AG04450 (cell line): ENCODE data around the gene NME8. TPM values are rescaled to one million over a fixed set of nuclear protein-coding genes. Genes with fewer than 3 reads are reported as not detected.

Experiments used
- CTCF ChIA-PET: fragments of 300-600, 350-600 bp; formaldehyde crosslinking; extraction: SDS; loops from one replicate; lab custom pipeline; 2022; ENCODE audit warnings: antibody characterized with exemption, inconsistent platforms; lab: Charles Lee
- POLR2A ChIA-PET: fragments of 350-600 bp; formaldehyde crosslinking; extraction: SDS; loops from one replicate; lab custom pipeline; 2021; ENCODE audit warnings: antibody characterized with exemption, inconsistent platforms; lab: Yijun Ruan, JAX
- DNase-seq: peaks from one replicate; pipeline ENCODE4 v3.0.0-alpha.2; 2011; ENCODE audit warnings: low read depth, low spot score
- H3K27ac ChIP-seq: one replicate; pipeline ENCODE4 v1.5.1; 2012; ENCODE audit warnings: low read depth, low read length, control low read depth
- H3K27me3 ChIP-seq: one replicate; pipeline ENCODE4 v1.6.0; 2012; ENCODE audit warnings: low read length; ENCODE audit not compliant: control insufficient read depth, insufficient read depth
- H3K4me3 ChIP-seq: 2 replicates; pipeline ENCODE4 v1.5.1; 2011; ENCODE audit warnings: mild to moderate bottlenecking, low read depth, low read length, control low read depth
- H3K9me3 ChIP-seq: 2 replicates; pipeline ENCODE4 v1.5.1; 2012; ENCODE audit warnings: low read length; ENCODE audit not compliant: control insufficient read depth, insufficient read depth
- CTCF ChIP-seq: IDR thresholded peaks from 2 replicates; pipeline ENCODE4 v1.5.1; 2011; ENCODE audit warnings: low read depth, low read length, control low read depth, inconsistent platforms
- polyA plus RNA-seq: library from polyadenylated mRNA; depleted of rRNA; stranded (reverse); fragments of >200 nt; gene quantifications from 2 replicates; pipeline ENCODE4 v1.2.3, GENCODE V29; 2011; rRNA removed

Gene NME8
- polyA plus RNA-seq, 1 experiment, result not detected

DNA sequence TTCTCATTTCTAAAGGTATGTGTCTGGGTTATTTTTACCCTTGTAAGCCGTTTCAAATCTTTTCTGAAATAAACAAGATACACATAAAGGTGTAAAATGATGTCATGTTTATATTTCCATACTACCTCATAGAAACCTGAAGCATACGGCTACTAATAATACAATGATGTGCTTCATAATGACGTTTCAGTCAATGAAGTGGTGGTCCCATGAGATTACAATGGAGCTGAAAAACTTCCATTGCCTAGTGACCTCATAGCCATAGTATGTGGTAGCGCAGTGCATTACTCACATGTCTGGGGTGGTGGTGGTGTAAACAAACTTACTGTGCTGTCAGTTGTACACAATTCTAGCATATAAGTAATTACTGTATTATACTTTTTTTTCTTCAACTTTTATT is 96.9 kb downstream of the NME8 start:
- POLR2A ChIA-PET, result no interaction called here
- no peak for TF ChIP-seq CTCF
- no peak overlapping the region for H3K27ac ChIP-seq

GRCh38 chr7:37947138-37947940 is 98.9 kb downstream of the NME8 start:
- POLR2A ChIA-PET, result no interaction called here
- no peak for DNase-seq
- H3K27ac ChIP-seq, result no peak overlapping the region
- H3K4me3 ChIP-seq, result no peak overlapping the region
- CTCF ChIA-PET, result no interaction called here
- H3K9me3 ChIP-seq, result peaks cover 29% of the 10 kb centered on the region
- no peak for TF ChIP-seq CTCF
- no peaks in the 10 kb centered on the region for H3K27me3 ChIP-seq

More for the DNA sequence above, 96.9 kb downstream of the NME8 start:
- no peak for DNase-seq
- Histone ChIP-seq H3K9me3 (peaks cover 24% of the 10 kb centered on the region), H3K4me3 (no peak overlapping the region), H3K27me3 (no peaks in the 10 kb centered on the region)
- CTCF ChIA-PET, result no interaction called here

DNA sequence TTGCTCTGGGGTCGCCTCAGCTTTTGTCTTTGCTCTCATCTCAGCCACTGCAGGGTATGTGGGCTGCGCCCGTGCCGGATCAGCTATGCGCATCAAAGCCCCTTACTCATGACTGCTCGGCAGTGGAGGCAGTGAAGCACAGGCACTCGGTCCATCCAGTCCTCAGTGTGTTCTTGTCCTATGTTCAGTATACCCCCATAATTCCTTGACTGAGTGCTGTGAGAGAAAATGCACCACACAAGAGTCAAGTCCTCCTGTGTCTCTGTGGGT is 99.5 kb downstream of the NME8 start:
- Histone ChIP-seq H3K4me3 (no peak overlapping the region), H3K27me3 (no peaks in the 10 kb centered on the region), H3K27ac (no peak overlapping the region), H3K9me3 (peaks cover 31% of the 10 kb centered on the region)
- no peak for DNase-seq
- no peak for TF ChIP-seq CTCF
- POLR2A ChIA-PET, result no interaction called here
- CTCF ChIA-PET, result no interaction called here

Other genes with a start within 250 kb of the NME8 start
- gene GPR141, start 164.8 kb upstream of the NME8 start, polyA plus RNA-seq, result not detected in 2 replicates
- 0.04 TPM in 1 of 2 replicates, not detected in the other for gene SFRP4, start 68.2 kb downstream of the NME8 start, polyA plus RNA-seq
- gene EPDR1, start 72.0 kb downstream of the NME8 start, polyA plus RNA-seq, result 0.20 TPM in 1 of 2 replicates, not detected in the other